SK-N-SH (cell line): Measurements from ENCODE around the gene ZBTB17. TPM values are rescaled to one million over a fixed set of nuclear protein-coding genes. Genes with fewer than 3 reads are reported as not detected.
"Not testable (repeated sequence)": the region's sequence is repeated elsewhere in the genome, so short reads cannot be mapped to it uniquely, and the experiment has no call there.

ENCODE experiments used
- CTCF ChIA-PET: fragments of 300-600, 350-600 bp; formaldehyde crosslinking; extraction: SDS; loops from one replicate; lab custom pipeline; 2021; lab: Yijun Ruan, JAX
- POLR2A ChIA-PET: fragments of 350-600 bp; sonication (Branson Sonifier 250); formaldehyde crosslinking; extraction: SDS; loops from one replicate; lab custom pipeline; 2020; ENCODE audit warnings: antibody characterized with exemption, inconsistent platforms; lab: Yijun Ruan, JAX
- DNase-seq: peaks from one replicate; pipeline ENCODE4 v3.0.0; 2012
- H2AFZ ChIP-seq: fragments of 200-600 bp; sonication (generic); 2 replicates; pipeline ENCODE4 v1.8.1; 2016; ENCODE audit warnings: antibody characterized with exemption, mild to moderate bottlenecking, low read depth
- H3F3A ChIP-seq: fragments of 200-600 bp; sonication (generic); replicated peaks from 2 replicates; pipeline ENCODE3; 2016; ENCODE audit warnings: antibody characterized with exemption, mild to moderate bottlenecking; ENCODE audit not compliant: insufficient read depth
- H3K27ac ChIP-seq, 2 experiments: fragments of 200-500 bp in 1 of 2; fragments of 200-600 bp in 1 of 2; sonication (Bioruptor generic) in 1 of 2; sonication (generic), shearing (Covaris generic) in 1 of 2; 2 replicates each; pipeline versions ENCODE4 v1.5.1 to v1.6.1; 2014 to 2016; ENCODE audit warnings: low read depth in 2 of 2, inconsistent platforms in 1 of 2, low read length in 1 of 2, mild to moderate bottlenecking in 1 of 2, mixed read lengths in 1 of 2
- H3K27me3 ChIP-seq: fragments of 200-600 bp; sonication (generic), shearing (Covaris generic); 2 replicates; pipeline ENCODE4 v1.6.1; 2016; ENCODE audit warnings: mixed run types; ENCODE audit not compliant: insufficient read depth
- H3K36me3 ChIP-seq, 2 experiments: fragments of 200-500 bp in 1 of 2; fragments of 200-600 bp in 1 of 2; sonication (Bioruptor generic) in 1 of 2; sonication (generic) in 1 of 2; replicated peaks in 1 of 2; 2 replicates each; pipeline versions ENCODE3 to v1.5.1; 2014 to 2016; ENCODE audit warnings: low read length in 1 of 2, mild to moderate bottlenecking in 1 of 2; ENCODE audit not compliant: insufficient read depth in 2 of 2, control insufficient read depth in 1 of 2
- H3K4me1 ChIP-seq, 2 experiments: fragments of 200-500 bp in 1 of 2; fragments of 200-600 bp in 1 of 2; sonication (Bioruptor generic) in 1 of 2; sonication (generic), shearing (Covaris generic) in 1 of 2; 2 replicates each; pipeline versions ENCODE4 v1.5.1 to v1.6.1; 2014 to 2016; ENCODE audit warnings: low read depth in 1 of 2, low read length in 1 of 2, mixed run types in 1 of 2; ENCODE audit not compliant: insufficient read depth in 2 of 2, control insufficient read depth in 1 of 2
- H3K4me2 ChIP-seq: fragments of 200-600 bp; sonication (generic), shearing (Covaris generic); 2 replicates; pipeline ENCODE4 v1.6.1; 2017; ENCODE audit warnings: mixed run types
- H3K4me3 ChIP-seq, 2 experiments: fragments of 200-500 bp in 1 of 2; fragments of 200-600 bp in 1 of 2; sonication (Bioruptor generic) in 1 of 2; sonication (generic), shearing (Covaris generic) in 1 of 2; 2 replicates each; pipeline versions ENCODE4 v1.5.1 to v1.8.1; 2014 to 2016; ENCODE audit warnings: low read depth in 2 of 2, inconsistent platforms in 1 of 2, low read length in 1 of 2, mild to moderate bottlenecking in 1 of 2, mixed read lengths in 1 of 2, moderate library complexity in 1 of 2
- H3K79me2 ChIP-seq: fragments of 200-600 bp; sonication (generic); 2 replicates; pipeline ENCODE4 v1.8.1; 2017; ENCODE audit warnings: mild to moderate bottlenecking; ENCODE audit not compliant: insufficient read depth
- H3K9ac ChIP-seq: fragments of 200-600 bp; sonication (generic); 2 replicates; pipeline ENCODE4 v1.6.1; 2017; ENCODE audit warnings: mixed run types
- H3K9me2 ChIP-seq: fragments of 200-600 bp; sonication (generic); 2 replicates; pipeline ENCODE4 v1.6.1; 2017; ENCODE audit warnings: mixed run types
- H3K9me3 ChIP-seq: fragments of 200-600 bp; sonication (generic); 2 replicates; pipeline ENCODE4 v1.6.1; 2017; ENCODE audit warnings: mixed run types, mild to moderate bottlenecking, moderate library complexity
- H4K20me1 ChIP-seq: fragments of 200-600 bp; sonication (generic); 2 replicates; pipeline ENCODE4 v1.6.1; 2017; ENCODE audit warnings: mild to moderate bottlenecking, mixed run types; ENCODE audit not compliant: insufficient read depth
- CHD2 ChIP-seq: fragments of 150-350 bp; IDR thresholded peaks from 2 replicates; pipeline ENCODE4 v1.6.1; 2018; ENCODE audit warnings: low read length; ENCODE audit not compliant: partially characterized antibody
- FOSL2 ChIP-seq: IDR thresholded peaks from 2 replicates; pipeline ENCODE4 v1.4.0; 2012; ENCODE audit warnings: low read depth, mild to moderate bottlenecking, moderate library complexity, borderline replicate concordance
- FOXM1 ChIP-seq: IDR thresholded peaks from 2 replicates; pipeline ENCODE4 v1.4.0; 2012; ENCODE audit warnings: low read depth, mild to moderate bottlenecking
- GABPA ChIP-seq: IDR thresholded peaks from 2 replicates; pipeline ENCODE4 v1.4.0; 2012; ENCODE audit warnings: low read depth, mild to moderate bottlenecking
- TCF12 ChIP-seq: IDR thresholded peaks from 2 replicates; pipeline ENCODE4 v1.4.0; 2012
- WGBS: methylation state at CpG from one replicate; pipeline ENCODE4 v1.1.6; 2017; ENCODE audit warnings: low lambda C conversion rate; 5-methylcytosine and 5-hydroxymethylcytosine counted together
- polyA plus RNA-seq, 3 experiments: library from polyadenylated mRNA; depleted of rRNA; stranded (reverse); fragments of >200 nt; gene quantifications; 2 replicates each; pipeline ENCODE4 v1.2.3, GENCODE V29; 2012
- TF ChIP-seq, protein P1 (sequence below): IDR thresholded peaks from 2 replicates; pipeline ENCODE4 v1.4.0; 2012; ENCODE audit warnings: low read depth, borderline replicate concordance
- TF ChIP-seq, protein P2 (sequence below): IDR thresholded peaks from 2 replicates; pipeline ENCODE4 v1.6.1; 2012; ENCODE audit warnings: mild to moderate bottlenecking, low read depth, low read length, moderate library complexity

Gene ZBTB17
- polyA plus RNA-seq, 1 of the 3 experiments (the other 2 are of a cell fraction) = 56.4 TPM

DNA sequence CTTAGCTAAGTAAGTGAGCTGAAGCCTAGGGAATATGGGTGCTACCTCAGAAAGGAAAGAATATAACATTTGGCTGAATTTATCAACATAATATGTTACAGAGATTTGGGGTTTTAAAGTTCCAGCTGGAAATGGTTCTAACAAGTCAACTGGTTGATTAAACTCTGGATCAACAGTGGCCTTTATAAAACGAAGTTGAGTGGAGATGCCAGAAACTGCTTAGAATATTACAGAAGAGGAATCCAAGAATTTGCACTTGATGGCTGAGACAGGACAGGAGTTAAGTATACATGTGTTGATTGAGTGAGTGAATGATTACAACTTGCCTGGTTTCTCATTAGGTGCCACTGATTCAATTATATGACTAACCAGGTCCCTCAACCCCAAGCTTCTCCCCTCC lies 7.4 kb upstream of the ZBTB17 start:
- no peaks in the 10 kb centered on the region for H4K20me1 ChIP-seq
- POLR2A ChIA-PET = no interaction called here
- H3K9ac ChIP-seq = no peak overlapping the region
- no peaks in the 10 kb centered on the region for H3F3A ChIP-seq
- no peaks in the 10 kb centered on the region for H3K79me2 ChIP-seq
- WGBS = 8% methylated on average over 1 of the region's 1 CpG
- TF ChIP-seq, protein P1, sequence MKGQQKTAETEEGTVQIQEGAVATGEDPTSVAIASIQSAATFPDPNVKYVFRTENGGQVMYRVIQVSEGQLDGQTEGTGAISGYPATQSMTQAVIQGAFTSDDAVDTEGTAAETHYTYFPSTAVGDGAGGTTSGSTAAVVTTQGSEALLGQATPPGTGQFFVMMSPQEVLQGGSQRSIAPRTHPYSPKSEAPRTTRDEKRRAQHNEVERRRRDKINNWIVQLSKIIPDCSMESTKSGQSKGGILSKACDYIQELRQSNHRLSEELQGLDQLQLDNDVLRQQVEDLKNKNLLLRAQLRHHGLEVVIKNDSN = no peak
- TF ChIP-seq GABPA = no peak
- TF ChIP-seq FOXM1 = no peak
- no peak for TF ChIP-seq FOSL2
- TF ChIP-seq TCF12 = no peak
- H3K27ac ChIP-seq = no peak overlapping the region
- H3K4me2 ChIP-seq = no peak overlapping the region
- no peak for DNase-seq
- H3K4me3 ChIP-seq = no peak overlapping the region
- no peaks in the 10 kb centered on the region for H3K9me2 ChIP-seq
- H3K9me3 ChIP-seq = no peaks in the 10 kb centered on the region
- no peak overlapping the region; the same call in 1 of the 2 replicates for H2AFZ ChIP-seq
- no peaks in the 10 kb centered on the region for H3K4me1 ChIP-seq
- CTCF ChIA-PET = interaction anchor here (0.7 to 1.0 kb wide), 2 partner anchors 90 to 192 kb away, joined by 3 read pairs; partner anchors contain the start of gene FAM131C
- no peaks in the 10 kb centered on the region for H3K27me3 ChIP-seq
- H3K36me3 ChIP-seq = no peaks in the 10 kb centered on the region

DNA sequence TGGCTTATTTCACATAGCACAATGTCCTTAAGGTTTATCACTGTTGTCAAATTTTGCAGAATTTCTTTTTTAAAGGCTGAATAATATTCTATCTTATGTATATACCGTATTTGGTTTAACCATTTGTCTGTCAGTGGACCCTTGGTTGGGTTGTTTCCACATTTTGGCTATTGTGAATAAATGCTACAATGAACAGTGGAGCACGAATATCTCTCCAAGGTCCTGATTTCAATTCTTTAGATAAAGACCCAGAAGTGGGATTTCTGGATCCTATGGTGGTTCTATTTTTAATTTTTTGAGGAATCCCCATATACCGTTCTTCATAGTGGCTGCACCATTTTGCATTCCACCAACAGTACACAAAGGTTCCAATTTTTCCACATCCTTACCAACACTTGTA lies 5.8 kb upstream of the ZBTB17 start:
- 65% methylated on average over 3 of the region's 3 CpGs for WGBS
- H3K9ac ChIP-seq = no peak overlapping the region
- no peaks in the 10 kb centered on the region for H4K20me1 ChIP-seq
- H3K79me2 ChIP-seq = no peaks in the 10 kb centered on the region
- H3K4me1 ChIP-seq = no peaks in the 10 kb centered on the region
- ChIA-PET POLR2A (no interaction called here), CTCF (interaction anchor here (1.1 kb wide), 1 partner anchor 190 kb away, joined by 4 read pairs; no protein-coding TSS in a partner anchor)
- peaks cover under 1% of the 10 kb centered on the region for H3F3A ChIP-seq
- no peak for DNase-seq
- no peaks in the 10 kb centered on the region for H3K9me2 ChIP-seq
- H3K4me2 ChIP-seq = no peak overlapping the region
- no peak overlapping the region for H2AFZ ChIP-seq
- no peaks in the 10 kb centered on the region for H3K9me3 ChIP-seq
- no peak overlapping the region for H3K27ac ChIP-seq
- TF ChIP-seq, protein P2, sequence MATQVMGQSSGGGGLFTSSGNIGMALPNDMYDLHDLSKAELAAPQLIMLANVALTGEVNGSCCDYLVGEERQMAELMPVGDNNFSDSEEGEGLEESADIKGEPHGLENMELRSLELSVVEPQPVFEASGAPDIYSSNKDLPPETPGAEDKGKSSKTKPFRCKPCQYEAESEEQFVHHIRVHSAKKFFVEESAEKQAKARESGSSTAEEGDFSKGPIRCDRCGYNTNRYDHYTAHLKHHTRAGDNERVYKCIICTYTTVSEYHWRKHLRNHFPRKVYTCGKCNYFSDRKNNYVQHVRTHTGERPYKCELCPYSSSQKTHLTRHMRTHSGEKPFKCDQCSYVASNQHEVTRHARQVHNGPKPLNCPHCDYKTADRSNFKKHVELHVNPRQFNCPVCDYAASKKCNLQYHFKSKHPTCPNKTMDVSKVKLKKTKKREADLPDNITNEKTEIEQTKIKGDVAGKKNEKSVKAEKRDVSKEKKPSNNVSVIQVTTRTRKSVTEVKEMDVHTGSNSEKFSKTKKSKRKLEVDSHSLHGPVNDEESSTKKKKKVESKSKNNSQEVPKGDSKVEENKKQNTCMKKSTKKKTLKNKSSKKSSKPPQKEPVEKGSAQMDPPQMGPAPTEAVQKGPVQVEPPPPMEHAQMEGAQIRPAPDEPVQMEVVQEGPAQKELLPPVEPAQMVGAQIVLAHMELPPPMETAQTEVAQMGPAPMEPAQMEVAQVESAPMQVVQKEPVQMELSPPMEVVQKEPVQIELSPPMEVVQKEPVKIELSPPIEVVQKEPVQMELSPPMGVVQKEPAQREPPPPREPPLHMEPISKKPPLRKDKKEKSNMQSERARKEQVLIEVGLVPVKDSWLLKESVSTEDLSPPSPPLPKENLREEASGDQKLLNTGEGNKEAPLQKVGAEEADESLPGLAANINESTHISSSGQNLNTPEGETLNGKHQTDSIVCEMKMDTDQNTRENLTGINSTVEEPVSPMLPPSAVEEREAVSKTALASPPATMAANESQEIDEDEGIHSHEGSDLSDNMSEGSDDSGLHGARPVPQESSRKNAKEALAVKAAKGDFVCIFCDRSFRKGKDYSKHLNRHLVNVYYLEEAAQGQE = 0 out of 2 replicates have a peak, but pooled peaks have one; percentile 47
- no peak for TF ChIP-seq CHD2
- no peaks in the 10 kb centered on the region for H3K27me3 ChIP-seq
- no peaks in the 10 kb centered on the region for H3K36me3 ChIP-seq
- no peak overlapping the region for H3K4me3 ChIP-seq

DNA sequence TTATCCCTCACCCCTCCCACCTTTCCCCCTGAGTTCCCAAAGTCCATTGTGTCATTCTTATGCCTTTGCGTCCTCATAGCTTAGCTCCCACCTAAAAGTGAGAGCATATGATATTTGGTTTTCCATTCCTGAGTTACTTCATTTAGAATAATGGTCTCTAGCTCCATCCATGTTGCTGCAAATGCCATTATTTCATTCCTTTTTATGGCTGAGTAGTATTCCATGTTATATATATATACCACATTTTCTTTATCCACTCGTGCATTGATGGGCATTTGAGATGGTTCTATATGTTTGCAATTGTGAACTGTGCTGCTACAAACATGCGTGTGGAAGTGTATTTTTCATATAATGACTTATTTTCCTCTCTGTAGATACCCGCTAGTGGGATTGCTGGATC lies 2.0 kb upstream of the ZBTB17 start:
- H2AFZ ChIP-seq, H3K4me2 ChIP-seq, H3K4me3 ChIP-seq, H3K9me2 ChIP-seq, H3K27ac ChIP-seq, H3K4me1 ChIP-seq, H3K9me3 ChIP-seq, H3K36me3 ChIP-seq, DNase-seq, H3F3A ChIP-seq, H3K27me3 ChIP-seq, H3K9ac ChIP-seq, POLR2A ChIA-PET, CTCF ChIA-PET: not testable (repeated sequence)
- WGBS = 85% methylated on average over 4 of the region's 4 CpGs
- Histone ChIP-seq H3K79me2 (peaks cover 26% of the 10 kb centered on the region), H4K20me1 (peaks cover 23% of the 10 kb centered on the region; the same call in 1 of the 2 replicates)
